Natural killer cell (primary cell): ENCODE measurements around the gene LCE2A. TPM values are rescaled to one million over a fixed set of nuclear protein-coding genes. Genes with fewer than 3 reads are reported as not detected.
"Not testable (repeated sequence)": the region's sequence is repeated elsewhere in the genome, so short reads cannot be mapped to it uniquely, and the experiment has no call there.

Experiments
- ATAC-seq, 3 donors: fragments of 150-1000 bp in 2 of 3; fragments of 200-7000 bp in 1 of 3; cut with Tn5 transposase; 1 replicate in 1 of 3; 2 replicates in 2 of 3; pipeline ENCODE4 v1.10.0; 2021; ENCODE audit warnings: mild to moderate bottlenecking in 2 of 3, moderate library complexity in 2 of 3
- DNase-seq, 2 donors: peaks; one replicate each; pipeline versions ENCODE4 v3.0.0 to v3.0.0-alpha.2; 2013 to 2021; ENCODE audit warnings: mixed read lengths in 1 of 2
- H3K27ac ChIP-seq: one replicate; pipeline ENCODE4 v1.5.1; 2013; ENCODE audit warnings: mild to moderate bottlenecking, low read length
- H3K27me3 ChIP-seq: one replicate; pipeline ENCODE4 v1.6.1; 2013; ENCODE audit warnings: low read length; ENCODE audit not compliant: control insufficient read depth, insufficient read depth
- H3K36me3 ChIP-seq: one replicate; pipeline ENCODE4 v1.6.1; 2013; ENCODE audit warnings: low read length; ENCODE audit not compliant: control insufficient read depth, insufficient read depth
- H3K4me1 ChIP-seq: one replicate; pipeline ENCODE4 v1.6.1; 2013; ENCODE audit warnings: low read length; ENCODE audit not compliant: control insufficient read depth, insufficient read depth
- H3K4me3 ChIP-seq: one replicate; pipeline ENCODE4 v1.5.1; 2013; ENCODE audit warnings: low read length
- H3K9me3 ChIP-seq: one replicate; pipeline ENCODE4 v1.6.1; 2013; ENCODE audit warnings: low read length; ENCODE audit not compliant: control insufficient read depth, insufficient read depth
- H3K27ac Mint-ChIP-seq, 2 donors: one replicate each; pipeline ENCODE4 v1.8.0; 2022; ENCODE audit warnings: mild to moderate bottlenecking in 2 of 2, mixed read lengths in 2 of 2, moderate library complexity in 1 of 2
- H3K27me3 Mint-ChIP-seq, 2 donors: one replicate each; pipeline ENCODE4 v1.8.0; 2022; ENCODE audit warnings: low read depth in 2 of 2, mixed read lengths in 2 of 2
- H3K36me3 Mint-ChIP-seq: one replicate; pipeline ENCODE4 v1.8.0; 2022; ENCODE audit warnings: mixed read lengths
- H3K4me1 Mint-ChIP-seq, 2 donors: one replicate each; pipeline ENCODE4 v1.8.0; 2022; ENCODE audit warnings: mixed read lengths in 2 of 2
- H3K4me3 Mint-ChIP-seq: one replicate; pipeline ENCODE4 v1.8.0; 2022; ENCODE audit warnings: mild to moderate bottlenecking, moderate library complexity, mixed read lengths
- H3K9me3 Mint-ChIP-seq, 2 donors: one replicate each; pipeline ENCODE4 v1.8.0; 2022; ENCODE audit warnings: mixed read lengths in 2 of 2
- WGBS: methylation state at CpG from one replicate; pipeline ENCODE4 v1.1.7; 2013; ENCODE audit warnings: missing lambda C conversion rate; ENCODE audit not compliant: insufficient coverage; 5-methylcytosine and 5-hydroxymethylcytosine counted together
- intact Hi-C: fragments of 100-400 bp; cut with micrococcal nuclease; formaldehyde crosslinking; loops from one replicate; pipeline ENCODE4 v1.14.2; 2022
- total RNA-seq, 4 donors: library from RNA; stranded (reverse); fragments of 120-200 nt in 1 of 4; gene quantifications; one replicate each; pipeline versions ENCODE4 v1.2.3 to v1.2.4, GENCODE V29; 2013 to 2022
- TF ChIP-seq, protein P1 (sequence below): fragments of 200-600 bp; IDR thresholded peaks from one replicate; pipeline ENCODE4 v1.8.0; 2022; ENCODE audit warnings: antibody characterized with exemption

Gene LCE2A
- total RNA-seq, 3 donors from 2014 or later (not counting 1 experiment from before 2014, with no cell fraction given), result not detected

DNA sequence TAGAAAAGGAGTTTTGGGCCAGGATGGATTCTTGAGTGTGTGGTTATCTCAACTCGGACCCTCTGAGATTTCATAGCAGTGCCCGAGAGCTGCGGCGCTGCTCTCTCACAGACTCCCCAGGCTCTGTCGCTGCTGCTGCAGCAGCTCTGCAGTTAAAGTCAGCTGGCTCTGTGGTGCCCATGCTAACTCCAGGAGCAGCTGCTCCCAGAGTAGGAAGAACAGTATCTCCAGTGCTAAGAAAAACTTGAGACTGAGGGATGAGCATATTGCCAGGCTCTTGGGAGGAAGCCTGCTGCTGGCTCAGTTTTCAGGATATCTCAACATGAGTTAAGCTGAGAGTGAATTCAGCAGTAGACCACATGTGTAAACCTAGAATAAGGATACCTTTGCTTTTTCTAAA is 30.5 kb upstream of the LCE2A start:
- Mint-ChIP-seq H3K4me3 (no peak overlapping the region), H3K36me3 (no peaks in the 10 kb centered on the region), H3K27me3 (peaks cover 23 to 35% of the 10 kb centered on the region in 2 donors), H3K9me3 (no peaks in the 10 kb centered on the region), H3K4me1 (no peaks in the 10 kb centered on the region), H3K27ac (no peak overlapping the region)
- ATAC-seq (no peak), DNase-seq (no peak)
- H3K4me1 ChIP-seq, result no peaks in the 10 kb centered on the region
- whole genome bisulfite sequencing, result 94% methylated on average over 5 of the region's 5 CpGs
- no peaks in the 10 kb centered on the region for H3K9me3 ChIP-seq
- no peak overlapping the region for H3K4me3 ChIP-seq
- TF ChIP-seq, protein P1, sequence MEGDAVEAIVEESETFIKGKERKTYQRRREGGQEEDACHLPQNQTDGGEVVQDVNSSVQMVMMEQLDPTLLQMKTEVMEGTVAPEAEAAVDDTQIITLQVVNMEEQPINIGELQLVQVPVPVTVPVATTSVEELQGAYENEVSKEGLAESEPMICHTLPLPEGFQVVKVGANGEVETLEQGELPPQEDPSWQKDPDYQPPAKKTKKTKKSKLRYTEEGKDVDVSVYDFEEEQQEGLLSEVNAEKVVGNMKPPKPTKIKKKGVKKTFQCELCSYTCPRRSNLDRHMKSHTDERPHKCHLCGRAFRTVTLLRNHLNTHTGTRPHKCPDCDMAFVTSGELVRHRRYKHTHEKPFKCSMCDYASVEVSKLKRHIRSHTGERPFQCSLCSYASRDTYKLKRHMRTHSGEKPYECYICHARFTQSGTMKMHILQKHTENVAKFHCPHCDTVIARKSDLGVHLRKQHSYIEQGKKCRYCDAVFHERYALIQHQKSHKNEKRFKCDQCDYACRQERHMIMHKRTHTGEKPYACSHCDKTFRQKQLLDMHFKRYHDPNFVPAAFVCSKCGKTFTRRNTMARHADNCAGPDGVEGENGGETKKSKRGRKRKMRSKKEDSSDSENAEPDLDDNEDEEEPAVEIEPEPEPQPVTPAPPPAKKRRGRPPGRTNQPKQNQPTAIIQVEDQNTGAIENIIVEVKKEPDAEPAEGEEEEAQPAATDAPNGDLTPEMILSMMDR, result no peak
- intact Hi-C loops, result no loop called here
- H3K27me3 ChIP-seq, result no peaks in the 10 kb centered on the region
- no peaks in the 10 kb centered on the region for H3K36me3 ChIP-seq
- no peak overlapping the region for H3K27ac ChIP-seq

DNA sequence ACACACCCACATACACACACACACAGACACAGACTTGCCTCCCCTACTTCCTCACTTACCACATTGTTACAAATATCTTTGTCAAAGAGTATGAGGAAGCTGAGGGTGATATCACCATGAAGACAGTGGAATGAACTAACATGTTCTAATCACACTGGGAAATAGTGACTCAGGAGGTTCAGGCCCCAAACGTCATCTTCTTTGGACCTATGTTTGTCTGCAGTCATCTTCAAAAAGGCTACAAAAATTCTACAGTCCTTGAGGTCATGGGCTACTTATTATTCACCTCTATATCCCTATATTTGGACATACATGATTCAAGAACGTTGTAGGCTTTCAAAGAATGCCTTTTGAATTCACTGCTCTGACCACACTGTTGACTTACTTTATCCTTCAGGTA is 25.1 kb upstream of the LCE2A start:
- peaks cover 23 to 28% of the 10 kb centered on the region in 2 donors for H3K27me3 Mint-ChIP-seq
- no peak overlapping the region for H3K4me3 ChIP-seq
- ATAC-seq (no peak), DNase-seq (no peak)
- no peaks in the 10 kb centered on the region for H3K4me1 Mint-ChIP-seq
- H3K27me3 ChIP-seq, result no peaks in the 10 kb centered on the region
- H3K4me1 ChIP-seq, result no peaks in the 10 kb centered on the region
- no peak overlapping the region for H3K27ac Mint-ChIP-seq
- TF ChIP-seq, protein P1, result no peak
- H3K36me3 Mint-ChIP-seq, result no peaks in the 10 kb centered on the region
- no peaks in the 10 kb centered on the region for H3K9me3 Mint-ChIP-seq
- H3K9me3 ChIP-seq, result no peaks in the 10 kb centered on the region
- WGBS, result 57% methylated on average over 2 of the region's 2 CpGs
- no peaks in the 10 kb centered on the region for H3K36me3 ChIP-seq
- H3K27ac ChIP-seq, result no peak overlapping the region
- no peak overlapping the region for H3K4me3 Mint-ChIP-seq
- intact Hi-C loops, result no loop called here

DNA sequence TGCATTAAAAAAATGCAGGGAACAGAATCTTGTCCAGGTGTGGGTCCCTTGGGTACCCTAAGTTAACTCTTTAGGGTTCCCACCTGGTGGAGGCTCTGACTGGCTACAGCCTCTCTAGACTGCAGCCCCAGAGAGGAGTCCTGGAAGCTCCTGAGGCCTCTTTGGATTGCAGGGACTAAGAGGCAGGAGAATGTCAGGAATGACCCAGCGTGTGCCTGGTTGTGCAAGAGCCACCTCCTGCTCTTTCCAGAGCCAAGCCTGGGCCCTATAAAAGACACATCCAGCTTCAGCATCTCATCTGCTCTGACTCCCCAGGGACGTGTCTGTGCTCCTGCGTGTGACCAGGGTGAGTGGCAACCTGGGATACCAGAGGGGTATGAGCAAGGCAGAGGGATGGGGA is 23.2 kb upstream of the LCE2A start, which contains the start of gene LCE2C:
Gene LCE2C, plus strand, starts transcription at position 297 of the 400 bp plus-strand sequence. CDS start 737 bp downstream, outside the sequence.
- H3K4me3 Mint-ChIP-seq, H3K27ac ChIP-seq, H3K27ac Mint-ChIP-seq, H3K36me3 Mint-ChIP-seq, H3K36me3 ChIP-seq, H3K9me3 ChIP-seq, H3K4me3 ChIP-seq, ATAC-seq, H3K4me1 ChIP-seq, H3K9me3 Mint-ChIP-seq, intact Hi-C loops, DNase-seq, H3K27me3 ChIP-seq, H3K4me1 Mint-ChIP-seq: not testable (repeated sequence)
- 76% methylated on average over 1 of the region's 3 CpGs for WGBS
- H3K27me3 Mint-ChIP-seq, result peaks cover 23 to 27% of the 10 kb centered on the region in 2 donors

DNA sequence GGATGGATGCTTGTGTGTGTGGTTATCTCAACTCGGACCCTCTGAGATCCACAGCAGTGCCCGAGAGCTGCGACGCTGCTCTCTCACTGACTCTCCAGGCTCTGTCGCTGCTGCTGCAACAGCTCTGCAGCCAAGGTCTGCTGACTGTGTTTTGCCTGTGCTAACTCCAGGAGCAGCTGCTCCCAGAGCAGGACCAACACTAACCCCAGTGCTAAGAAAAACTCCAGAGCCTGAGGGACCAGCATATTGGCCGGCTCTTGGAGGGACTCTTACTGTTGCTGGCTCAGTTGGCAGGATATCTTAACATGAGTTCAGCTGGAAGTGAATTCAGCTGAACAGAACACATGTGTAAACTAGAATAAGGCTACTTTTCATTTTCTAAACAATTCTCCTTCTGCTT is 18.7 kb upstream of the LCE2A start:
- no peaks in the 10 kb centered on the region for H3K36me3 Mint-ChIP-seq

More for the DNA sequence above, 18.7 kb upstream of the LCE2A start:
- H3K4me3 ChIP-seq, result no peak overlapping the region
- no peaks in the 10 kb centered on the region for H3K9me3 ChIP-seq
- intact Hi-C loops, result no loop called here
- no peaks in the 10 kb centered on the region for H3K27me3 ChIP-seq
- no peak overlapping the region for H3K4me3 Mint-ChIP-seq
- H3K27ac ChIP-seq, result no peak overlapping the region
- DNase-seq (no peak), ATAC-seq (no peak)
- no peaks in the 10 kb centered on the region for H3K36me3 ChIP-seq
- TF ChIP-seq, protein P1, result no peak
- H3K27ac Mint-ChIP-seq, result no peak overlapping the region
- H3K4me1 Mint-ChIP-seq, result no peaks in the 10 kb centered on the region
- no peaks in the 10 kb centered on the region for H3K9me3 Mint-ChIP-seq
- no peaks in the 10 kb centered on the region for H3K4me1 ChIP-seq
- WGBS, result 82% methylated on average over 6 of the region's 6 CpGs
- peaks cover 14 to 56% of the 10 kb centered on the region in 2 donors for H3K27me3 Mint-ChIP-seq
